Islet precursor cell (in vitro differentiated cells): ENCODE results near the gene PCBP1.
A peak's percentile ranks its signal among the peaks of the same experiment; 100 is the strongest.
"Not testable (repeated sequence)": the region's sequence is repeated elsewhere in the genome, so short reads cannot be mapped to it uniquely, and the experiment has no call there.

Experiments
- DNase-seq: peaks from one replicate; pipeline ENCODE4 v3.0.0-alpha.2; 2018

Gene PCBP1

GRCh38 chr2:70086838-70087701 is at the start of gene PCBP1:
PCBP1 (plus strand) TSS chr2:70087477; CDS start chr2:70087744, 267 bp downstream.
- peak; percentile 93 for DNase-seq

- no peak for DNase-seq
These were observed 47.9 kb upstream of the PCBP1 start for GRCh38 chr2:70039366-70039765.

GRCh38 chr2:70041663-70042062 is 45.6 kb upstream of the PCBP1 start:
- DNase-seq = no peak

- DNase-seq = no peak
These were observed 45.0 kb upstream of the PCBP1 start for GRCh38 chr2:70042246-70042645.

GRCh38 chr2:70043252-70043875 is 43.9 kb upstream of the PCBP1 start:
- no peak for DNase-seq

GRCh38 chr2:70044290-70045040 is 42.8 kb upstream of the PCBP1 start:
- no peak for DNase-seq

- no peak for DNase-seq
These were observed 41.9 kb upstream of the PCBP1 start for GRCh38 chr2:70045405-70045804.

- no peak for DNase-seq
These were observed 41.3 kb upstream of the PCBP1 start for GRCh38 chr2:70045932-70046331.

GRCh38 chr2:70046534-70046933 is 40.7 kb upstream of the PCBP1 start:
- DNase-seq = no peak

- no peak for DNase-seq
These were observed 39.8 kb upstream of the PCBP1 start for GRCh38 chr2:70047451-70047850.

- DNase-seq = no peak
These were observed 38.0 kb upstream of the PCBP1 start for GRCh38 chr2:70049255-70049654.

- DNase-seq = no peak
These were observed 36.4 kb upstream of the PCBP1 start for GRCh38 chr2:70050631-70051425.

GRCh38 chr2:70055259-70055658 is 32.0 kb upstream of the PCBP1 start:
- not testable (repeated sequence) for DNase-seq

GRCh38 chr2:70061317-70061716 is 26.0 kb upstream of the PCBP1 start:
- DNase-seq = no peak

- DNase-seq = no peak
These were observed 25.0 kb upstream of the PCBP1 start for GRCh38 chr2:70062270-70062669.

GRCh38 chr2:70068119-70068518 is 19.2 kb upstream of the PCBP1 start:
- DNase-seq = no peak

- no peak for DNase-seq
These were observed 18.2 kb upstream of the PCBP1 start for GRCh38 chr2:70069049-70069448.

- DNase-seq = peak; percentile 87
These were observed 16.6 kb upstream of the PCBP1 start for GRCh38 chr2:70070542-70071268.

- no peak for DNase-seq
These were observed 13.8 kb upstream of the PCBP1 start for GRCh38 chr2:70073493-70073892.

- DNase-seq = no peak
These were observed 8.9 kb upstream of the PCBP1 start for GRCh38 chr2:70078384-70078783.

- no peak for DNase-seq
These were observed 6.6 kb upstream of the PCBP1 start for GRCh38 chr2:70080610-70081200.

- DNase-seq = no peak
These were observed 6.1 kb upstream of the PCBP1 start for GRCh38 chr2:70081221-70081620.
